HK-2 (cell line): ENCODE measurements around the gene SYNM.

Experiments used
- DNase-seq: peaks from one replicate; pipeline ENCODE4 v3.0.0-alpha.2; 2018; ENCODE audit not compliant: unreplicated experiment

Gene SYNM

DNA sequence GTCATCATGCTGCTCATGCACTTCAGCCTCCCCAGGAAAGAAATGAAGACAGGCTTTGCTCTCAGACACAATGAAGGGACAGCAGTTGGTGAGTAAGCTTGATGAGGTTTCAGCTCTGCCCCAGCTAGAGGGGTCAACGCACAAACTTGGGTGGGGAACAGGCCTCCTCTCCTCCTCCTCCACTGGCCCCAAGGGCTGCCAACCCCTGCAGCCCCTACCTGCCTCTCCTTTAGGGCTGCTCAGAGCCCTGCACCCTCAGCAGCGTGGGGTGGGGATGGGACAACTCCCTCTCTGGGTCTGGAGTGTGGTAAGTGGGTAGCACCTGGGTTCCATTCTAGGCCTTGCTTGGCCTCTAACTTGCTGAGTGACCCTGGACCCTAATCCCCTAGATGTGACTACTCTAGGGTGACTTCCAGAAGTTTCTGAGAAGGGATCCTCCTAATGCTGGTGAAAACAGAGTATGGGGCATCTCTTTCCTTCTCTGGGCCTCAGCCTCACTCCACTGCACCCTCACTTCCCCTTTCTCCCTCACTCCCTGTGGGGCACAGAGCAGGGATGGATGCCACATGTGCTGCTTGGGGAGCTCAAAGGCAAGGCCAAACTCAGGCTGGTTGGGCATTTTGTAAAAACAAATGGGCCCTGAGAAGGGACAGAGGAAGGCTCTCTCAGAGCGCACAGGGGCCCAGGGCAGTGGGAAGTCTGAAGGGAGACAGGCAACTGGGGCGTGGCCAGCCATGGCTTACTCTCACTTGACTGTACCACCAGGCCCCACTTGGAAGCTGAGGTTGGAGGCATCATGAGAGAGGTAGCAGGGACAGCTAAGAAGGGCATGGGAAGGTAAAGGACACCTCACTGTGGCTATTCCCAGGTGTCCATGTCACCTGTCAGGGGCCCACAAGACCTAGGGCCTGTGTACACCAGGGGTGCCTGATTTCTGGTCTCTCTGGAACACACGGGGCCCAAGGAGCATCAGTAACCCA, 64.0 kb downstream of the SYNM start:
- DNase-seq = no peak

- DNase-seq = no peak
Measured at GRCh38 chr15:99169769-99170311, 65.0 kb downstream of the SYNM start.

GRCh38 chr15:99170476-99171065, 65.7 kb downstream of the SYNM start:
- no peak for DNase-seq

GRCh38 chr15:99172171-99172570, 67.3 kb downstream of the SYNM start:
- no peak for DNase-seq

DNA sequence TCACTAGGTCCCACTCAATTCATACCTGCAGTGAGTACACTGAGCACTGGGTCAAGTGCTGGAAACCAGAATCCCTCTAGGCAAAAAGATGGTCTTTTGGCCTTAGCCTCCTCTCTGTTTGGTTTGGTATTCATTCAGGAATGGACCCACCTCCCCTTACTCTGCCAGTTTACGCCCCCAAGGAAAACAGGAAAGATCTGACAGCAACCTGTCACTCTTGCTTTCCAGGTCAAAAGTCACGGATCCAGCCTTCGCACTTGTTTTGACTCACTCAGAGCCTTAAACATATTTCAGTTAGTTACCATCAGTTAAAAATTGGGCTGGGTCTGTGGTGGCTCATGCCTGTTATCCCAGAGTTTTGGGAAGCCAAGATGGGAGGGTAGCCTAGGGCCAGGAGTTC, 68.1 kb downstream of the SYNM start:
- no peak for DNase-seq

DNA sequence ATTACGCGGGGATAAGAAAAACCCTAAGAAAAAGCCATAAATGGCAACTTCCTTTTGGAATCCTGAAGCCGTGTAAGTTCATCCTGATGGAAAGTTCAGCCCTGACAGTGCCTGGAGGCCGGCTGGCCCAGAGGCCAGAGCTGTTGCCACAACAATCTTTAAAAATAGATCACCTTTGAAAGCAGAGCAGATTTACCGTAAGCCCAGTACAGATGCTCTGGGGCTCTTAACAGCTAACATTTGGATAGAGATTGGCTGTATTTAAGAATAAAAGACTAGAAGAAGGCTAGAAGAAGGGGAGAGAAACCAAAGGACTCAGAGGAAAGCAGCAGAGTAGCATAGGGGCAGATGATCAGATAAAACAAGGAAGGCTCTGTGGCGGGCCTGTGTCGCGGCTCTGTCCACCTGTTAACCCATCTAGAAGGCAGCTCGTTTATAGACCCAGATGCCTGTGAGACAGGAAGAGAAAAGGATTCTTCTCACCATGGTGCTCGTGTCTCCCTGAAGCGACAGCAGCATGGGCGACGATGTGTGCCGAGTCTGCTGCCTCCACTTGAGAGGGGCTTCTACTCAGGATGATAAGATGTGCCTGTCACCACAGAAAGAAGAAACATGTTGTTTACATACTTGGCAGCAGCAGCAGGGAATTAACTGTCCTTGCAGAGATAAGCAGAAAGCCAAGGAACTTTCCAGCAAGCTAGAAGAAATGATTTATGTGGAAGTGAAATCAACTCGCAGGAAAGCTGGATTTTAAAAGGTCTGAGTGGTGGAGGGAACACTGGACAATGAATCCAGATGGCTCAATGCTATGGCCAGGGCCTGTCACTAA, 69.9 kb downstream of the SYNM start:
- no peak for DNase-seq

GRCh38 chr15:99176757-99177156, 71.9 kb downstream of the SYNM start:
- no peak for DNase-seq

DNA sequence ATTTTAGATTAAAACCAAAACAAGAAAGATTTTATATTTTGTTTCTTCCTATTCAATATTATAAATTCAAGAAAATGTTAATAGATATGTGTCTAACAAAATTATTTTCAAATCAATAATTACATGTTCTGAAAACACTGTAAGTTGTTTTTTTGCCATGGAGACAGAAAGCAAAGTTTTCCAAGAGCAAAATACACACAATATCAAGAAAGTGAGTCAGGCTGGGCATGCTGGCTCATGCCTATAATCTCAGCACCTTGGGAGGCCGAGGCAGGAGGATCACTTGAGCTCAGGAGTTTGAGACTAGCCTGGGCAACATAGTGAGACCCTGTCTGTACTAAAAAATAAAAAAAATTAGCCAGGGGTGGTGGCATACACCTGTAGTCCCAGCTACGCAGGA, 72.8 kb downstream of the SYNM start:
- DNase-seq = no peak

DNA sequence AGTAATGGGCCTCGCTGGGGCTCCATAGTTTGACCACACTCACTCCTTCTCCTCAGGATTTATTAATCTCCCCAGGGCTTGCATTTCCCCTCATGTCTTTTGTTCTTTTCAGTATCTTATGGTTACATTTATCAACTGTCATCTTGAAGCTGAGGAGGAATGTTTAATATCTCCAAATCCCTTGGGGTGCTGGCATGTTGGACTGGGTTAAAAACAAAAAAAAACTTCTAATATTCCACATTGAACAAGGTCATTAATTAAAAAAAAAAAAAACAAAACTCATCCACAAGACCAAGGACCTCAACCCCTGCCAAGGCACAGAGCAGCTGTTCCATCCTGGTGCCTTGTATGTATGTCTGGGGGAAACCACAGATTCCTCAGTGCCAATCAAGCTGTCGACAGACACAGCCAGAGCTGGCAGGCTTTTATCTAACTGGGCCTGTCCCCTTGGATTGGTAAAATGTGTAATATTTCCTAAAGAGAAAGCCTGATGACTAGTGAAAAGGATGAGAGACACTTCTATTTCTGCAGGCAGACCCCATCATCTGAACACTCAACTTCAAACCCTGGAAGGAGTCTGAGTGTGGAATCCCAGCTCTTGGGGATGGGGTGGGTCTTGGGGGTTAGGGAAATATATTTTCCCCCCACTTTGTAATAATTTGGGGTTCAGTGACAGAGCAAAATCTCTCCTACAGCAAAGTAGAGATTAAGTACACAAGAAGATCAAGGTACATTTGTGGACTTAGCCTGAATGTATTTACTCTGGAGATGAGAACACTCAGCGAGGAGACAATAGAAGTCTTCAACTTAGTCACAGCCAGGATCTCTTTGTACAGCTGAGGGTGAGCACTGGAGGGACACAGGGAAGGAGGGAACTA, 75.4 kb downstream of the SYNM start:
- no peak for DNase-seq

- no peak for DNase-seq
Measured at GRCh38 chr15:99180964-99181306, 76.1 kb downstream of the SYNM start.

- no peak for DNase-seq
Measured at GRCh38 chr15:99181545-99181971, 76.7 kb downstream of the SYNM start.

DNA sequence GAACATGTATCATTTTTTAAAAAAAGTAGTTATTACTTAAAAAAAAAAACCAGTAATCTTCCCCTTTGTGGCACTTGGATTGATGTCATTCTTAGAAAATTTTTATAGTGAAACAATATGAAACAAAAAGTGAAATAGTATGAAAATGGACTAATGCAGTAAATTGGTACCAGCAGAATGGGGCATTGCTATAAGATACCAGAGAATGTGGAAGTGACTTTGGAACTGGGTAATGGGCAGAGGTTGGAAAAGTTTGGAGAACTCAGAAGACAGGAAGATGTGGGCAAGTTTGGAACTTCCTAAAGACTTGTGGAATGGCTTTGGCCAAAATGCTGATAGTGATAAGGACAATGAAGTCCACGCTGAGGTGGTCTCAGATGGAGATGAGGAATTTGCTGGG, 77.9 kb downstream of the SYNM start:
- DNase-seq = no peak
